ENCODE measurements around the gene METTL1.

- TF ChIP-seq EZH2 (IDR thresholded peaks at IDR 0.05; ENCODE audit: low read depth), result no peak
- TF ChIP-seq, protein P1, sequence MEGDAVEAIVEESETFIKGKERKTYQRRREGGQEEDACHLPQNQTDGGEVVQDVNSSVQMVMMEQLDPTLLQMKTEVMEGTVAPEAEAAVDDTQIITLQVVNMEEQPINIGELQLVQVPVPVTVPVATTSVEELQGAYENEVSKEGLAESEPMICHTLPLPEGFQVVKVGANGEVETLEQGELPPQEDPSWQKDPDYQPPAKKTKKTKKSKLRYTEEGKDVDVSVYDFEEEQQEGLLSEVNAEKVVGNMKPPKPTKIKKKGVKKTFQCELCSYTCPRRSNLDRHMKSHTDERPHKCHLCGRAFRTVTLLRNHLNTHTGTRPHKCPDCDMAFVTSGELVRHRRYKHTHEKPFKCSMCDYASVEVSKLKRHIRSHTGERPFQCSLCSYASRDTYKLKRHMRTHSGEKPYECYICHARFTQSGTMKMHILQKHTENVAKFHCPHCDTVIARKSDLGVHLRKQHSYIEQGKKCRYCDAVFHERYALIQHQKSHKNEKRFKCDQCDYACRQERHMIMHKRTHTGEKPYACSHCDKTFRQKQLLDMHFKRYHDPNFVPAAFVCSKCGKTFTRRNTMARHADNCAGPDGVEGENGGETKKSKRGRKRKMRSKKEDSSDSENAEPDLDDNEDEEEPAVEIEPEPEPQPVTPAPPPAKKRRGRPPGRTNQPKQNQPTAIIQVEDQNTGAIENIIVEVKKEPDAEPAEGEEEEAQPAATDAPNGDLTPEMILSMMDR (conservative IDR thresholded peaks at IDR 0.05), result no peak
These were observed 16.8 kb downstream of the METTL1 start for GRCh38 chr12:57755194-57755453.

Data from PC-9 (cell line).